ENCODE measurements around the gene TSPY9.
"Not testable (repeated sequence)": the region's sequence is repeated elsewhere in the genome, so short reads cannot be mapped to it uniquely, and the experiment has no call there.

DNA sequence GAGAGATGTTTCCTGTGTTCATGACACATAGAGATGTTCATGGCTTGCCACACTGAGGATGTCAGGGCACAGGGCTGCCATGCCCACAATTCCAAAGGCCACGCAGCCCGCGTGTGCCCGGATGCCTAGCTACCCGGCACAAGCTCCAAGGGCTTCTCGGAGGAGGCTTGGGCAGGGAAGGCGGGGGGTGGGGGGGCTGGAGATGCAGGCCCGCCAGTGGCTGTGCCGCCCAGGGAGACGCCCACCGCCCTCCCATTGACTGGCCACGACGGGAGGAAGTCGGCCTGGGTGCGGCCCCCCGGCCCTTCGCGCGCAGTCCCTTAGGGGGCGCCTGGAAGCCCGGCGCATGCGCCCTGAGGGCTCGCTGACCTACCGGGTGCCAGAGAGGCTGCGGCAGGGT lies 40.5 kb downstream of the TSPY9 start, which contains the start of gene TSPY10:
- TF ChIP-seq GATA3, GATA2 (IDR thresholded peaks at IDR 0.05; ENCODE audit: low read depth, low read length): not testable (repeated sequence)
